Stimulated activated effector memory CD8-positive, alpha-beta T cell treated with anti-CD3 and anti-CD28 coated beads, Interleukin-12 subunit alpha, Interleukin-12 subunit beta, amount 100 ng/mL, for 72 hours (primary cell): Measurements from ENCODE around the gene CRYGN.

Source experiments
- ATAC-seq: fragments of 150-1000 bp; cut with Tn5 transposase; 2 replicates; pipeline ENCODE4 v1.10.0; 2021
- DNase-seq, 2 donors: peaks; one replicate each; pipeline ENCODE4 v3.0.0; 2021 to 2022; ENCODE audit warnings: low spot score in 2 of 2
- H3K27ac Mint-ChIP-seq: one replicate; pipeline ENCODE4 v1.8.0; 2022; ENCODE audit warnings: mild to moderate bottlenecking, mixed read lengths
- H3K36me3 Mint-ChIP-seq: one replicate; pipeline ENCODE4 v1.8.0; 2022; ENCODE audit warnings: mild to moderate bottlenecking, mixed read lengths
- H3K4me1 Mint-ChIP-seq: one replicate; pipeline ENCODE4 v1.8.0; 2022; ENCODE audit warnings: mixed read lengths
- H3K4me3 Mint-ChIP-seq: one replicate; pipeline ENCODE4 v1.8.0; 2022; ENCODE audit warnings: mild to moderate bottlenecking, mixed read lengths
- H3K9me3 Mint-ChIP-seq: one replicate; pipeline ENCODE4 v1.8.0; 2022; ENCODE audit warnings: mixed read lengths

Gene CRYGN

DNA sequence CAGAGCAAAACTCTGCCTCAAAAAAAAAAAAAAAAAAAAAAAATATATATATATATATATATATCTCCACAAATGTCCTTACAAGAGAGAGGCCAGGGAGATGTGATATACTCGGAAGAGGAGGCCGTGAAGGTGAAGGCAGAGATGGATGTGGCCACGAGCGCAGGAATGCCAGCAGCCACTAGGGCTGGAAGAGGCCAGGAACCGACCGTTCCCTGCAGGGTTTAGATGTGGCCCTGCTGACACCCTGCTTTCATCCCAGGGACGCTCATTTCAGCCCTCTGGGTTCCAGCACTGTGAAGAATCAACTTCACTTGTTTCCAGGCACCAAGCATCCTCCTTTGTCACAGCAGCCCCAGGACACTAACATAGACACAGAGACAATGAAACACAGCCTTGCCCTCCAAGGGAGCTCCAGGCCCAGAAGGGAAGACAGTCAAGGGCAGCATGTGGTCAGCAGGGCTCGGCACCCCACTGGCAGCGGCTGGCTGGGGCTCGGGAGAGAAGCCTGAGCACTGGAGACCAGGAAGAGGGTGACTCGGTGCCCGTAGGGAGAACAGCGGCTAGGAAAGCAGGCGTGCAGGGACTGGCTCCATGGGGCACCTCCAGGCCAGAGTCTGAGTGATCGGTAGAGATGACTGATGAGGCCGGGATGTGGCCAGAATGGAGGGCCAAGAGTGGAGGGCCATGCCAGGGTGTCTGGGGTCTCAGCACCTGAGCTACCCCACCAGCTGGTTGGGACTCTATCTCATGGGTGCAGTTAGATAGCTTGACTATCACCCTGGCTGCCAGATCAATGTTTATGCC is 37.7 kb downstream of the CRYGN start:
- Mint-ChIP-seq H3K9me3 (no peaks in the 10 kb centered on the region), H3K4me1 (peaks cover 42% of the 10 kb centered on the region), H3K4me3 (no peak overlapping the region), H3K27ac (peak overlapping the region; percentile 58), H3K36me3 (no peaks in the 10 kb centered on the region)
- ATAC-seq (no peak), DNase-seq (no peak)

DNA sequence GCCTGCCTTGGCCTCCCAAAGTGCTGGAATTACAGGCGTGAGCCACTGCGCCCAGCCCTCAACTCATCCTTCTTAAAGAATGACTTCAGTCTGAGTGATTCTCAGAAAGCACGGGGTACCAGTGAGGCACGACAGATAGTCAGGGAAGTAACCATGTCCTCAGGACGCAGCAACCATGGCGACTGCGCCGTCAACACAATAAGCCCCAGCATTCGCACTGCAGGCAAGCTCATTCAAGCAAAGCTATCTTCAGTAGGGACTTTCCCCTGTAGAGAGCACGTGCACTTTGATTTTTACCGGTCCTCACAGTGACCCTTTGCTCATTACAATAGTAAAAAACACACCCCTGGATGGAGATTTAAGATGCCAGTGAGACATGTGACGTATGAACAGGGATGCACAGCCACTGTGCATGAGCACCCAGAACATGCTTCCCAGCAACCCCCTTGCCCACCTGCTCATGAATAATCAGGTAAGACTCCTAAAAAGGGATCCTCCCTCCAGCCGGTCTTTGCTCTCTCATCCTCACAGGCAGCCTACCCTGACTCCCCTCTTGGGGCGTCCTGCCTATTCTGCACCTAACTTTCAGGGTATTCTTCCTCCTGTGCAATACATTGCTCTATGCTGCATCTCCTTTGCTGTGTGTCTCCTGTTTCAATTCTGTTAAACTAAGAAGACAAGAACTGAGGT is 39.2 kb downstream of the CRYGN start:
- Mint-ChIP-seq H3K4me3 (no peak overlapping the region), H3K9me3 (no peaks in the 10 kb centered on the region), H3K27ac (peak overlapping the region; percentile 6), H3K36me3 (no peaks in the 10 kb centered on the region), H3K4me1 (peaks cover 45% of the 10 kb centered on the region)
- no peak for DNase-seq
- peak; percentile 46 for ATAC-seq

DNA sequence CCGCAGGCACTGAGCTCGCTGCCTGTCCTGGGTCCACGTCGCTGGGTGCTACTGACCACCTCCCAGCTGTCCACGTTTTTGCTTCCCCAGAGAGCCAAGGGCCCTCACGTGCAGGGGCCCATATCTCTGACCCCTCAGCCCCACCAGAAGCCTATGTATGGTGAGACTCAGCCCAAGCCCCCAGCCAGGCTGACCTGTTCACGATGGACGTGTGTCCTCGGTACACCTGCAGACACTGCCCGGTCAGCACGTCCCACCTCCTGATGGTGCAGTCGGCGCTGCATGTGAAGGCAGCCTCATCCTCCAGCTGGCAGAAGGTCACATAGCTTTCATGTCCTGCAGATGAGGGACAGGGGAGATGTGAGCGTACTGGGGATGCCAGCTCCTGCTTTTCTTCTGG is 40.0 kb downstream of the CRYGN start:
- DNase-seq = no peak
- no peaks in the 10 kb centered on the region for H3K36me3 Mint-ChIP-seq
- H3K4me1 Mint-ChIP-seq = peaks cover 40% of the 10 kb centered on the region
- H3K4me3 Mint-ChIP-seq = no peak overlapping the region
- ATAC-seq = no peak
- H3K27ac Mint-ChIP-seq = no peak overlapping the region
- H3K9me3 Mint-ChIP-seq = no peaks in the 10 kb centered on the region

DNA sequence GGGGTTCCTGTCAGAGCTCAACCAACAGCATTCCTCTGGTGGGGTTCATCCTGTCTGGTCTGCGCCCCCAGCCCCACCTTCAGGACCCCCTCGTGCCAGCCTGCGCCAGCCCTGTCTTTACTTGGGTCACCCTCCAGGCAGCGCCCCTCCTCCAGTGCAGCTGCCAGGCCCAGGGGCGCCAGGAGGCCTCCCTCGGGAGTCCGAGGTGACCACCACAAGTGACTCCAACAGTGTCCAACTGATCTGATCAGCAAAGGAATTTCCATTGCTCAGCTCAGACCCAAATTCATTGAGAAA is 40.7 kb downstream of the CRYGN start:
- no peak for DNase-seq
- no peaks in the 10 kb centered on the region for H3K9me3 Mint-ChIP-seq
- no peak overlapping the region for H3K27ac Mint-ChIP-seq
- H3K4me1 Mint-ChIP-seq = peaks cover 40% of the 10 kb centered on the region
- no peaks in the 10 kb centered on the region for H3K36me3 Mint-ChIP-seq
- no peak overlapping the region for H3K4me3 Mint-ChIP-seq
- no peak for ATAC-seq

DNA sequence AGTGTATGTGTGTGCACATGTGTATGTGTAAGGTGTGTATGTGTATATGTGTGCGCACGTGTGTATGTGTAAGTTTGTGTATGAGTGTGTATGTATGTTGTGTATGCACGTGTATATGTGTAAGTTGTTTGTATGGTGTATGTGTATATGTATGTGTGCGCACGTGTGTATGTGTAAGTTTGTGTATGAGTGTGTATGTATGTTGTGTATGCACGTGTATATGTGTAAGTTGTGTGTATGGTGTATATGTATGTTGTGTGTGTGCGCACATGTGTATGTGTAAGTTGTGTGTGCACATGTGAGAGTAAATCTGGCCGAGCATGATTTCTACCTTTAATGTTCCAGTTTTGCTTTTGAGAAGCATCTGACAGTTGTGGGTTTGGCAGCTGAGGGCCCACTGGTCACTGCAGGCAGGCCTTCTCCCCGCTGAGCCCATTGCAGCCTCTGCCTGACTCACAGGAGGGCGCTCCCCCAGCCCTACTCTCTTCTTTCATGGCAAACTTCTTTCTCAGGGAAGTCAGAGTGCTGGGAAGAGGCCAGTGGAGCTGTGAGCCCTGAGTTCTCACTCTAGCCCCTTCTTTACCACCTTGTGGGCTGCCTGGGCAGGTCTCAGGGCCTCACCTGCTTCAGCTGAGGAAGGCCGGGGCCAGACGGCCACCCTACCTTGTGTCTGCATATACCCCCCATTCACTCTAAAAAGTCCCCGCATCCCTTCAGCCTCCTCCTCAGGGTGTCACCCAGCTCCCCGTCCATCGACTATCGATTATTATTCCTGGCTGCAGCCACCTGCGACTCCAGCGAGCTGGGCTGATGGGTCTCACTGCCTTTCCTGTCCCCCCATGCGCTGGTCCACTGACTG is 41.3 kb downstream of the CRYGN start:
- H3K4me3 Mint-ChIP-seq = no peak overlapping the region
- DNase-seq = no peak
- ATAC-seq = no peak
- H3K27ac Mint-ChIP-seq = no peak overlapping the region
- H3K4me1 Mint-ChIP-seq = peaks cover 40% of the 10 kb centered on the region
- no peaks in the 10 kb centered on the region for H3K9me3 Mint-ChIP-seq
- H3K36me3 Mint-ChIP-seq = no peaks in the 10 kb centered on the region

DNA sequence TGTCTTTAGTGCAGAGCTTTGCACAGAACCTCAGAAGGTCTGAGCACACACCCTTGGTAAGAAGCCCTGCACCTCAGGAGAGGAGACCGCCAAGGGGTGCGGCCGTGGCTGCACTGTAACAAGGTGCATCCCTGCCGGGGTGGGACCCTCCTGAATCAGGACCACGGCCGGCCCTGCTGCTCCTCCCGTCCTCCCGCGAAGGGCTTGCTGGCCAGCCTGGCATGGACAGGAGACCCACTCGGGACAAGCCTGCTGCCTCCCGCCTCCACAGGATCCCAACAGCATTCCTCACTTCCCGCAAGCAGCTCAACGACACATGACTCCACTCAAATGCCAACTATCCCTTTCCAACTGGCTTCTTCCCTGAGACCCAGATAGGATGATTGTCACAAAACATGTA is 42.9 kb downstream of the CRYGN start:
- Mint-ChIP-seq H3K36me3 (no peaks in the 10 kb centered on the region), H3K4me3 (peak overlapping the region; percentile 59), H3K4me1 (peaks cover 41% of the 10 kb centered on the region), H3K9me3 (no peaks in the 10 kb centered on the region), H3K27ac (peak overlapping the region; percentile 0)
- DNase-seq = no peak
- ATAC-seq = no peak

DNA sequence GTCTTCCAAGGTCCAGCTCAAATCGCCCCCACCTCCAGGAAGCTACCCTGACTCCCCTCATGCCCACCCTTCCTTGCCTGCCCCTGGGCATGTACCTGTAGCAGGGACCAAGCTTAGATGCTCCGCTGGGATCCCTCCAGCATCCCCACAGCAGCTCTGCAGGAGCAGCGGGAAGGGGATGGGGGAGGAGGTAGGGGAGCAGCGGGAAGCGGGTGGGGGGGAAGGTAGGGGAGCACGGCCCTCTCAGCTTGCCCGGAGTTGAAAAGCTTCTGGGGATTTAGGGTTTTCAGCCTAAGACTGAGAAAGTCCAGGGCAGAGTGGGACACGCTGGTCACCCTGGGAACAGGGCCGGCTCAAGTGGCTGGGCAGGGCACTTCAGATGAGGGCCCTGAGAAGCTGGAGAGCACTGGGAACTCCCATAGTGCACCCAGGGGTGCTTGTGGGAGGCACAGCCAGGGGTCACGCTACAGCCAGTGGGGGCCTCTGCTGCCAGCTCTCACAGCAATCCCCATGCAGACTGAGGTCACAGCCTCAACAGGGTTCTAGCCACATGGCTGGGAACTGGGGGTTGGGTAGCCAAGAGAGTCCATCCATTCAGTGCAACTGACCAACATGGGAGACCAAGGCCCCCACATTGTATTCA is 43.5 kb downstream of the CRYGN start:
- no peaks in the 10 kb centered on the region for H3K9me3 Mint-ChIP-seq
- H3K4me3 Mint-ChIP-seq = no peak overlapping the region
- no peak for DNase-seq
- H3K27ac Mint-ChIP-seq = no peak overlapping the region
- peaks cover 39% of the 10 kb centered on the region for H3K4me1 Mint-ChIP-seq
- no peak for ATAC-seq
- H3K36me3 Mint-ChIP-seq = no peaks in the 10 kb centered on the region

DNA sequence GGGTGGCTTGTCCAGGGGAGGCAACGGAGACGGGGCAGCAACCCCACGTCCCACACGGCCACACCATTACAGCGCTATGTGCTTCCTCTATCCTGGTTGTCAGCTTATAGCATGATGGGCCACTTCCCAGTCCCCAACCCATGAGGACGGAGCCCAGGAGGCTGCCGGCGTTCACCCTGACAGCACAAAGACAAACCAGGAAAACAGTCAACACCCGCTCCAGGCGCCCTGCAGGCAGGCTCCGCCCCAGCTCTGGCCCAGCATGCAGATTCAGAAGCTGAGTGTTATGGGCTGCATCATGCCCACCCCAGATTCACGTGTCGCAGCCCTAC is 44.9 kb downstream of the CRYGN start:
- H3K4me1 Mint-ChIP-seq = peaks cover 31% of the 10 kb centered on the region
- no peaks in the 10 kb centered on the region for H3K9me3 Mint-ChIP-seq
- no peak for DNase-seq
- no peak overlapping the region for H3K27ac Mint-ChIP-seq
- no peak for ATAC-seq
- H3K36me3 Mint-ChIP-seq = no peaks in the 10 kb centered on the region
- no peak overlapping the region for H3K4me3 Mint-ChIP-seq

DNA sequence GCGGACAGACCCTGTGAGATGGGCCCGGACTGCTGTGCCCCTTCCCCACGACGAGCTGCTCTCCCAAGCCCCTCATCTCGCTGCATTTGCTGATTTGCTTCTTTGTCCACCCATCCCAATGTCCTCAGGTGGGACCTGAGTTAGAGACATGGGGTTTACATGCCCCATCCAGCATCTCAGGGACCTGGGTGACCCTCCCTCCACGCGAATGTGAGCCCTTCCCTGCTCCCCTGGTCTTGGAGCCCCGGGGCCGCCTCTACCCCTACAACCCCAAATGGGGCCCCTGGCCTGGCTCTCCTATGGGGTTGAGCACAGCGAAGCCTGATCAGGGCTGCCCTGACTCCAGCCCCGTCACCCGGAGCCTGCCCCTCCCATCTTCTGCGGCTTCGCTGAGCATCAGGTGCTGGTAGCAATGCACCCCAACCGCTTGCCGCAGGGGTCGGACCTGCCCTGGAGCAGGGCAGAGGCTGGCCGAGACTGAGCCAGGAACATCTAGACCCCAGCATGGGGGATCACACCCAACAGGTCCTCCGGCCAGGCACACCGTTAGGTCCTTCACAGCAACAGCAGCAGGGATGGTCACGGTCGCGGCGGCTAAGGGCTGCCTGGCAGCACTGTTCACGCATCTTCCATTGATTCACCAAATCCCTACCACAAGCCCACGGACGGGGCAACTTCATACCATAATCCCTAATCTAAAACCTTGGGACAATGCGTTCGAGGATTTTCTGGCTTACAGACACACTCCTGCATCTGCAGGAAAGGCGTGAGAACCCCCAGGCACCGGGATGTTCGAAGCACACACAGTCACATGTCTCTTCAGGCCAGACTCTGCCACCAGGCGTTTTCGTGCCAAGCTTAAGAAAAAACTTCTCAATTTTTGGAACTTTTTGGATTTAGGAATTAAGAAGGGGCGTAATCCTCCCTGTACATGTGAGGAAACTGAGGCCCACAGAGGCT is 45.6 kb downstream of the CRYGN start:
- Mint-ChIP-seq H3K4me1 (peaks cover 31% of the 10 kb centered on the region), H3K4me3 (no peak overlapping the region), H3K27ac (no peak overlapping the region), H3K36me3 (no peaks in the 10 kb centered on the region), H3K9me3 (no peaks in the 10 kb centered on the region)
- DNase-seq (no peak), ATAC-seq (no peak)

DNA sequence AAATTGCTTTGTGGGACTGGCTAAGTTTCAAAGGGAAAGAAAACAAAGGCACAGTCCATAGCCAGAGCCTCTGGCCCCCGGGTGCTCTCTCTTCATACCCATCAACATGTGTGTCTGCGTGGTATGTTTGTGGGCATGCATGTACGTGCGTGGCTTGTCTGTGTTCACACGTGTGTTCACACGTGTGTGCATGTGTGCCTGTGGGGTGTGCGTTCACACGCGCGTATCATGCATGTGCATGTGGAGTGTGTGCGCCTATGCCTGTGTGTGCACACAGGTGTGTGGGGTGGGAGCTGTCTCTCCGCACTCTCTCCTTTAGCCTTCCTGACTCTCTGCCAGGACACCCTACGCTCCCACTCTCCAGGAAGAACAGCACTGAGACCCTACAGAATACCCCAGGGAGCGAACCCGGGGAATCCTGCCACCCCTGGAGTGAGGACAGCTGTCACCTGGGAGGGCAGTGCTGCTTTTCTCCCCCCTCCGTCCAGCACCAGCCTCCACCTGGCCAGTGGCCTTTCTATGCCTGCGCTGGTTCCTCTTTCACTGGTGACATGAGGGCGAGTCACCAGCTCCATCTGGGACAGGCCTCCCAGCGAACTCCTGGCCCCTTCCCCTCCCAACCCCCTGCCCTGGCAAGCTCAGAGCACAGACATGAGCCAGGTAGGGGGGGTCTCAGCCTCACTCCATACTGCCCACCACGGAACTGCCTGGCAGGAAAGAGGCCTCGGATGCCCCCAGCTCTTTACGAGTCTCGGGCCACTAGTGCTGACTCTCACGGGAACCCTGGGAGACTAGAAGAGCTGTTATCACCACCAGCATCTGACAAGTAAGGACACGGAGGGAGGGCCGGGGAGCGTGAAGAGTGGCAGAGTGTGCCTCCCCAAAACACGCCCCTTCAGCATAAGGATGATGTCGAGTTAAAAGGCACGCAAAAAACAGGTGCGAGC is 46.6 kb downstream of the CRYGN start:
- Mint-ChIP-seq H3K4me3 (no peak overlapping the region), H3K9me3 (no peaks in the 10 kb centered on the region), H3K27ac (no peak overlapping the region), H3K36me3 (no peaks in the 10 kb centered on the region), H3K4me1 (peaks cover 21% of the 10 kb centered on the region)
- DNase-seq (no peak), ATAC-seq (no peak)

DNA sequence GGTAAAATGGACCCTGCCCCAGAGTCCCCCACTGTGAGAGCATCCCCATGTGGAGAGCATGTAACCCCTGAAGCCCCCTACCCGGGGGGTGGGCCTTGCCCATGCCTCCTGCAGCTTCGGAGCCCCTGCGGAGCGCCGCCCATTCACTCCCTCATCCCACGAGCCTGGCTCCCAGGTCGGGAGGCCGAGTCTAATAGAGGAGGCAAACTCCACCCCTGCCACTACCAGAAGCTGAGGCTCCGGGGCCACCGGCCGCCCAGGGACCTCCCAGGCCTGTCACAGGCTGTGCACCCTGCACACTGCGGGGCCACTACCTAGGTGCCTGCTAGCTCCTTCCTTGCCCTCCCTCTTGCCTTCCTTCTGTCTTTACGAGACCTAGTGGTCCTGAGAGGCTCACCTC is 47.5 kb downstream of the CRYGN start:
- Mint-ChIP-seq H3K36me3 (no peaks in the 10 kb centered on the region), H3K27ac (no peak overlapping the region), H3K4me3 (no peak overlapping the region), H3K9me3 (no peaks in the 10 kb centered on the region), H3K4me1 (peaks cover 12% of the 10 kb centered on the region)
- no peak for DNase-seq
- ATAC-seq = no peak

DNA sequence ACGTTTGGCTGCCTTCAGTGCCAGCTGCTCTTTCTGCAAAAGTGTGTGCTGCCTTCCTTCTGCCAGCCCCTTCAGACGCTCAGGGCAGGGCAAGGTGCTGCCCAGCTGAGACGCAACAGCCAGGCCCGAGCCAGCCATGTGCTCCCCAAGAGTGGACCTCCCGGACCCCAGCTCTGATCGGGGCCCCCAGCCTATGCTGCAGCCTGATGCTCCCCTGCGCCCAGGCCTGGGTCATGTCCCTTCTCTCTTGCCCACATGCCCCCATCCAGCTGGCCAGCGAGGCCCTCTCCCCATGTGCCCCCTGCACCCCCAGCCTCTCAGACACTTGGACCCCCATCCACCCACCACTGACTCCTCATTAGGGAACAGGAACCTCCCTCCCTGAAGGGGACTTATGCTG is 47.9 kb downstream of the CRYGN start:
- no peak overlapping the region for H3K4me3 Mint-ChIP-seq
- no peak overlapping the region for H3K27ac Mint-ChIP-seq
- H3K36me3 Mint-ChIP-seq = no peaks in the 10 kb centered on the region
- ATAC-seq = no peak
- H3K9me3 Mint-ChIP-seq = no peaks in the 10 kb centered on the region
- no peak for DNase-seq
- H3K4me1 Mint-ChIP-seq = peaks cover 8% of the 10 kb centered on the region

DNA sequence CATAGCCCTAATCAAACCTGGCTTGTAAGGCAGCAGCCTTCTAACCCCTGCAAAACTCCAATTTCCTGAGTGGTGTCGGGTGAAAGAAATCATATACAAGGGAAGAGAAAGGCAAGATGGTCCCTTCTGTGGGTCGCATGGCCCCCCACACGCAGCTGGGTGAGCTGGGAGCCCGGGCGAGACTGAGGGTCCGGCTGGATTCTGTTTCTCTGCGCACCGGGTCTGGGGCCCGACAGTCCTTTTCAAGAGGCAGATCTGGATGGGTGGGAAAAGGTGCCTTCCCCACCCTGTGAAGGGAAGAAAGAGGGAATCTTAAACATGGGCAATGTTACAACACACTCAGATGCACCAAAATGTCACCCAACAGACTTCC is 48.6 kb downstream of the CRYGN start:
- H3K36me3 Mint-ChIP-seq = no peaks in the 10 kb centered on the region
- DNase-seq = no peak
- no peak for ATAC-seq
- H3K9me3 Mint-ChIP-seq = no peaks in the 10 kb centered on the region
- H3K4me1 Mint-ChIP-seq = peaks cover 6% of the 10 kb centered on the region
- no peak overlapping the region for H3K27ac Mint-ChIP-seq
- H3K4me3 Mint-ChIP-seq = no peak overlapping the region
